Liver (tissue), 9 donors: Measurements from ENCODE around the gene SHB. TPM values are rescaled to one million over a fixed set of nuclear protein-coding genes. Genes with fewer than 3 reads are reported as not detected.
A peak's percentile ranks its signal among the peaks of the same experiment; 100 is the strongest.

ENCODE experiments used
- DNase-seq: peaks from one replicate; pipeline ENCODE4 v3.0.0-alpha.2; 2017; ENCODE audit warnings: low spot score
- H3K27ac ChIP-seq, 2 donors: one replicate each; pipeline ENCODE4 v1.7.0; 2013; ENCODE audit warnings: inconsistent platforms in 2 of 2, low read length in 2 of 2, control low read depth in 1 of 2, low read depth in 1 of 2, mild to moderate bottlenecking in 1 of 2
- H3K27me3 ChIP-seq, 4 donors: one replicate each; pipeline versions ENCODE4 v1.6.1 to v1.7.0; 2013; ENCODE audit warnings: low read length in 3 of 4, inconsistent platforms in 1 of 4, mild to moderate bottlenecking in 1 of 4, moderate library complexity in 1 of 4; ENCODE audit not compliant: control insufficient read depth in 4 of 4, insufficient read depth in 4 of 4
- H3K36me3 ChIP-seq, 4 donors: one replicate each; pipeline versions ENCODE4 v1.6.1 to v1.7.0; 2013; ENCODE audit warnings: low read length in 3 of 4, mild to moderate bottlenecking in 3 of 4, low read depth in 1 of 4, moderate library complexity in 1 of 4; ENCODE audit not compliant: control insufficient read depth in 4 of 4, insufficient read depth in 3 of 4
- H3K4me1 ChIP-seq, 4 donors: one replicate each; pipeline versions ENCODE4 v1.6.1 to v1.7.0; 2013; ENCODE audit warnings: low read length in 3 of 4, mild to moderate bottlenecking in 3 of 4, moderate library complexity in 1 of 4; ENCODE audit not compliant: control insufficient read depth in 4 of 4, insufficient read depth in 4 of 4
- H3K4me3 ChIP-seq, 3 donors: one replicate each; pipeline versions ENCODE4 v1.6.1 to v1.7.0; 2013; ENCODE audit warnings: low read length in 3 of 3, control low read depth in 1 of 3, low read depth in 1 of 3, mild to moderate bottlenecking in 1 of 3
- H3K9ac ChIP-seq, 2 donors: one replicate each; pipeline ENCODE4 v1.7.0; 2013; ENCODE audit warnings: low read length in 2 of 2, mild to moderate bottlenecking in 2 of 2, moderate library complexity in 2 of 2, control low read depth in 1 of 2, low read depth in 1 of 2
- H3K9me3 ChIP-seq, 4 donors: one replicate each; pipeline versions ENCODE4 v1.6.1 to v1.7.0; 2013; ENCODE audit warnings: low read length in 3 of 4; ENCODE audit not compliant: control insufficient read depth in 4 of 4
- EGR1 ChIP-seq, 2 donors: IDR thresholded peaks; 2 replicates each; pipeline ENCODE4 v1.6.1; 2016 to 2018; ENCODE audit warnings: antibody characterized with exemption in 2 of 2, low read depth in 2 of 2
- FOXA1 ChIP-seq: IDR thresholded peaks from 2 replicates; pipeline ENCODE4 v1.6.1; 2016; ENCODE audit warnings: antibody characterized with exemption
- FOXA2 ChIP-seq: IDR thresholded peaks from 2 replicates; pipeline ENCODE4 v1.6.1; 2016; ENCODE audit warnings: antibody characterized with exemption
- GABPA ChIP-seq, 2 donors: IDR thresholded peaks in 1 of 2; conservative IDR thresholded peaks in 1 of 2; 2 replicates each; pipeline ENCODE4 v1.6.1; 2016; ENCODE audit warnings: antibody characterized with exemption in 2 of 2, mild to moderate bottlenecking in 1 of 2, moderate library complexity in 1 of 2
- HNF4A ChIP-seq, 2 donors: conservative IDR thresholded peaks; 2 replicates each; pipeline ENCODE4 v1.6.1; 2016; ENCODE audit warnings: antibody characterized with exemption in 2 of 2, mild to moderate bottlenecking in 2 of 2
- HNF4G ChIP-seq: IDR thresholded peaks from 2 replicates; pipeline ENCODE4 v1.6.1; 2016; ENCODE audit warnings: antibody characterized with exemption
- JUND ChIP-seq, 2 donors: IDR thresholded peaks; 2 replicates each; pipeline ENCODE4 v1.6.1; 2016; ENCODE audit warnings: antibody characterized with exemption in 2 of 2
- NR2F2 ChIP-seq: IDR thresholded peaks from 2 replicates; pipeline ENCODE4 v1.6.1; 2016; ENCODE audit warnings: antibody characterized with exemption
- RAD21 ChIP-seq, 2 donors: IDR thresholded peaks; 2 replicates each; pipeline ENCODE4 v1.6.1; 2016; ENCODE audit warnings: antibody characterized with exemption in 2 of 2, mild to moderate bottlenecking in 2 of 2
- RXRA ChIP-seq, 2 donors: IDR thresholded peaks; 2 replicates each; pipeline ENCODE4 v1.6.1; 2017 to 2018; ENCODE audit warnings: antibody characterized with exemption in 2 of 2, mild to moderate bottlenecking in 1 of 2
- SP1 ChIP-seq: IDR thresholded peaks from 2 replicates; pipeline ENCODE4 v1.6.1; 2018; ENCODE audit warnings: antibody characterized with exemption, mild to moderate bottlenecking
- TAF1 ChIP-seq: conservative IDR thresholded peaks from 2 replicates; pipeline ENCODE4 v1.6.1; 2016; ENCODE audit warnings: antibody characterized with exemption, mild to moderate bottlenecking
- YY1 ChIP-seq: IDR thresholded peaks from 2 replicates; pipeline ENCODE4 v1.6.1; 2016; ENCODE audit warnings: antibody characterized with exemption, mild to moderate bottlenecking
- WGBS: extraction: QIAGEN DNeasy Blood & Tissue Kit; methylation state at CpG from one replicate; pipeline ENCODE4 v1.1.7; 2013; 5-methylcytosine and 5-hydroxymethylcytosine counted together
- polyA plus RNA-seq, 2 donors: library from polyadenylated mRNA; stranded (reverse) in 1 of 2; unstranded in 1 of 2; fragments of 200-250 nt in 1 of 2; fragments of >200 nt in 1 of 2; fragmentation: Nextera tagmentation in 1 of 2; extraction: Ambion mirVana in 1 of 2; gene quantifications; one replicate each; pipeline versions ENCODE4 v1.2.1 to v1.2.3, GENCODE V29; 2013 to 2015
- total RNA-seq, 2 donors: library from RNA; depleted of rRNA; stranded (reverse); fragments of >200 nt; gene quantifications; one replicate each; pipeline ENCODE4 v1.2.3, GENCODE V29; 2014
- TF ChIP-seq, protein P1 (sequence below): fragments of 150-350 bp; IDR thresholded peaks from 2 replicates; pipeline ENCODE4 v1.5.1; 2017; ENCODE audit warnings: improper control_type of control experiment, low read depth, low read length; ENCODE audit not compliant: missing input control
- TF ChIP-seq, protein P2 (sequence below): IDR thresholded peaks from 2 replicates; pipeline ENCODE4 v1.6.1; 2016; ENCODE audit warnings: antibody characterized with exemption
- TF ChIP-seq, protein P3 (sequence below): IDR thresholded peaks from 2 replicates; pipeline ENCODE4 v1.6.1; 2016; ENCODE audit warnings: antibody characterized with exemption
- TF ChIP-seq, protein P4 (sequence below): IDR thresholded peaks from 2 replicates; pipeline ENCODE4 v1.6.1; 2016; ENCODE audit warnings: antibody characterized with exemption, mild to moderate bottlenecking
- TF ChIP-seq, protein P5 (sequence below): IDR thresholded peaks from 2 replicates; pipeline ENCODE4 v1.6.1; 2016; ENCODE audit warnings: antibody characterized with exemption
- donor health status: healthy.
- donor health status: healthy.
- donor health status: healthy.
- donor health status: healthy.
- donor health status: healthy.

The SHB gene
- total and polyA plus RNA-seq, 4 donors: 3.4 to 17.3 (median 7.0) TPM

DNA sequence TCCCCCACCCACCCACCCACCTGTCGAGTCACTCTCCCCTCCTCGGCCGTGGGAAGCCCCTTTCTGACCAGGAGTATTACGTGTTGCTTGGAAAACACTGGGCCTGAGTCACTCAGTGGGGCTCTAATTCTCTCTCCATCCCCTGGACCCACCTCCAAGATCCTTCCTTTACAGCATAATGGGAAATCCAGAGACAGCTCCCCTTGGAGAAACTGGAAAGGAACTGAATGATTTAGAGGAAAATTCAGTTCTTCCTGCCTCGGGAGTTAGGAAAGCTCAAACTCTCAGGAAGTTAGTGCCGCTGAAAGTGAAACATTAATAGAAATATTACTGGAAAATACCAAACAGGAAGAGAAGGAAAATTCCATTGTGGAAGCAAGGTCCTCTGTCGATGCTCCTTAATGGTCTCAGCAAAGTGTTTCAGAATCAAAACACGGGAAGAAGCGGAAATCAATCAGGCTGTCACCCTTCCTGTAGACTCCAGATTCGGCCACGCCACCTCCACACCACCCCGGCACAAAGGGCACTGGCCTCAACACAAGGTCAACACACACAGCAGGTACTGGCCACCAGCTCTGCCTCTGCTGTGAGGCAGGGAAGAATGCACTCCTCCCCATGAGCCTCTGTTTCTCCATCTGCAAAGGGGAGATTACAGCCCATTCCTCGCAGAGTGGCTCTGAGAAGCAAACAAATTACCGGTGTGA lies 9.6 kb downstream of the SHB start:
- DNase-seq: no peak
- H3K9me3 ChIP-seq: no peaks in the 10 kb centered on the region
- H3K9ac ChIP-seq: peak overlapping the region in 1 of 2 donors; percentile 69
- TF ChIP-seq TAF1: no peak
- peak; percentile 30 for TF ChIP-seq HNF4G
- peak; percentile 70 for TF ChIP-seq YY1
- peak; percentile 42 to 53 for TF ChIP-seq RAD21 (IDR thresholded peaks at IDR 0.05)
- TF ChIP-seq, protein P1, sequence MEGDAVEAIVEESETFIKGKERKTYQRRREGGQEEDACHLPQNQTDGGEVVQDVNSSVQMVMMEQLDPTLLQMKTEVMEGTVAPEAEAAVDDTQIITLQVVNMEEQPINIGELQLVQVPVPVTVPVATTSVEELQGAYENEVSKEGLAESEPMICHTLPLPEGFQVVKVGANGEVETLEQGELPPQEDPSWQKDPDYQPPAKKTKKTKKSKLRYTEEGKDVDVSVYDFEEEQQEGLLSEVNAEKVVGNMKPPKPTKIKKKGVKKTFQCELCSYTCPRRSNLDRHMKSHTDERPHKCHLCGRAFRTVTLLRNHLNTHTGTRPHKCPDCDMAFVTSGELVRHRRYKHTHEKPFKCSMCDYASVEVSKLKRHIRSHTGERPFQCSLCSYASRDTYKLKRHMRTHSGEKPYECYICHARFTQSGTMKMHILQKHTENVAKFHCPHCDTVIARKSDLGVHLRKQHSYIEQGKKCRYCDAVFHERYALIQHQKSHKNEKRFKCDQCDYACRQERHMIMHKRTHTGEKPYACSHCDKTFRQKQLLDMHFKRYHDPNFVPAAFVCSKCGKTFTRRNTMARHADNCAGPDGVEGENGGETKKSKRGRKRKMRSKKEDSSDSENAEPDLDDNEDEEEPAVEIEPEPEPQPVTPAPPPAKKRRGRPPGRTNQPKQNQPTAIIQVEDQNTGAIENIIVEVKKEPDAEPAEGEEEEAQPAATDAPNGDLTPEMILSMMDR: no peak
- TF ChIP-seq, protein P2, sequence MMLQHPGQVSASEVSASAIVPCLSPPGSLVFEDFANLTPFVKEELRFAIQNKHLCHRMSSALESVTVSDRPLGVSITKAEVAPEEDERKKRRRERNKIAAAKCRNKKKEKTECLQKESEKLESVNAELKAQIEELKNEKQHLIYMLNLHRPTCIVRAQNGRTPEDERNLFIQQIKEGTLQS: no peak
- TF ChIP-seq, protein P3, sequence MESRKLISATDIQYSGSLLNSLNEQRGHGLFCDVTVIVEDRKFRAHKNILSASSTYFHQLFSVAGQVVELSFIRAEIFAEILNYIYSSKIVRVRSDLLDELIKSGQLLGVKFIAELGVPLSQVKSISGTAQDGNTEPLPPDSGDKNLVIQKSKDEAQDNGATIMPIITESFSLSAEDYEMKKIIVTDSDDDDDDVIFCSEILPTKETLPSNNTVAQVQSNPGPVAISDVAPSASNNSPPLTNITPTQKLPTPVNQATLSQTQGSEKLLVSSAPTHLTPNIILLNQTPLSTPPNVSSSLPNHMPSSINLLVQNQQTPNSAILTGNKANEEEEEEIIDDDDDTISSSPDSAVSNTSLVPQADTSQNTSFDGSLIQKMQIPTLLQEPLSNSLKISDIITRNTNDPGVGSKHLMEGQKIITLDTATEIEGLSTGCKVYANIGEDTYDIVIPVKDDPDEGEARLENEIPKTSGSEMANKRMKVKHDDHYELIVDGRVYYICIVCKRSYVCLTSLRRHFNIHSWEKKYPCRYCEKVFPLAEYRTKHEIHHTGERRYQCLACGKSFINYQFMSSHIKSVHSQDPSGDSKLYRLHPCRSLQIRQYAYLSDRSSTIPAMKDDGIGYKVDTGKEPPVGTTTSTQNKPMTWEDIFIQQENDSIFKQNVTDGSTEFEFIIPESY: no peak
- peak; percentile 89 for TF ChIP-seq SP1
- TF ChIP-seq RXRA (IDR thresholded peaks at IDR 0.05): peak; percentile 98 to 99
- TF ChIP-seq NR2F2: peak; percentile 90
- TF ChIP-seq JUND (IDR thresholded peaks at IDR 0.05): peak in 1 of 2 donors; percentile 58
- peak; percentile 74 for TF ChIP-seq FOXA2
- peak; percentile 69 to 86 for TF ChIP-seq HNF4A (conservative IDR thresholded peaks at IDR 0.05)
- TF ChIP-seq, protein P4, sequence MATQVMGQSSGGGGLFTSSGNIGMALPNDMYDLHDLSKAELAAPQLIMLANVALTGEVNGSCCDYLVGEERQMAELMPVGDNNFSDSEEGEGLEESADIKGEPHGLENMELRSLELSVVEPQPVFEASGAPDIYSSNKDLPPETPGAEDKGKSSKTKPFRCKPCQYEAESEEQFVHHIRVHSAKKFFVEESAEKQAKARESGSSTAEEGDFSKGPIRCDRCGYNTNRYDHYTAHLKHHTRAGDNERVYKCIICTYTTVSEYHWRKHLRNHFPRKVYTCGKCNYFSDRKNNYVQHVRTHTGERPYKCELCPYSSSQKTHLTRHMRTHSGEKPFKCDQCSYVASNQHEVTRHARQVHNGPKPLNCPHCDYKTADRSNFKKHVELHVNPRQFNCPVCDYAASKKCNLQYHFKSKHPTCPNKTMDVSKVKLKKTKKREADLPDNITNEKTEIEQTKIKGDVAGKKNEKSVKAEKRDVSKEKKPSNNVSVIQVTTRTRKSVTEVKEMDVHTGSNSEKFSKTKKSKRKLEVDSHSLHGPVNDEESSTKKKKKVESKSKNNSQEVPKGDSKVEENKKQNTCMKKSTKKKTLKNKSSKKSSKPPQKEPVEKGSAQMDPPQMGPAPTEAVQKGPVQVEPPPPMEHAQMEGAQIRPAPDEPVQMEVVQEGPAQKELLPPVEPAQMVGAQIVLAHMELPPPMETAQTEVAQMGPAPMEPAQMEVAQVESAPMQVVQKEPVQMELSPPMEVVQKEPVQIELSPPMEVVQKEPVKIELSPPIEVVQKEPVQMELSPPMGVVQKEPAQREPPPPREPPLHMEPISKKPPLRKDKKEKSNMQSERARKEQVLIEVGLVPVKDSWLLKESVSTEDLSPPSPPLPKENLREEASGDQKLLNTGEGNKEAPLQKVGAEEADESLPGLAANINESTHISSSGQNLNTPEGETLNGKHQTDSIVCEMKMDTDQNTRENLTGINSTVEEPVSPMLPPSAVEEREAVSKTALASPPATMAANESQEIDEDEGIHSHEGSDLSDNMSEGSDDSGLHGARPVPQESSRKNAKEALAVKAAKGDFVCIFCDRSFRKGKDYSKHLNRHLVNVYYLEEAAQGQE: peak; percentile 28
- TF ChIP-seq FOXA1: peak; percentile 49
- peak; percentile 22 to 68 for TF ChIP-seq GABPA (IDR thresholded peaks at IDR 0.05 in 1 of 2, conservative IDR thresholded peaks at IDR 0.05 in 1 of 2)
- no peak for TF ChIP-seq EGR1 (IDR thresholded peaks at IDR 0.05; ENCODE audit: low read depth in 2 of 2)
- TF ChIP-seq, protein P5, sequence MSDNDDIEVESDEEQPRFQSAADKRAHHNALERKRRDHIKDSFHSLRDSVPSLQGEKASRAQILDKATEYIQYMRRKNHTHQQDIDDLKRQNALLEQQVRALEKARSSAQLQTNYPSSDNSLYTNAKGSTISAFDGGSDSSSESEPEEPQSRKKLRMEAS: peak; percentile 59
- peaks cover 35 to 82% (median 74%) of the 10 kb centered on the region in 4 donors for H3K4me1 ChIP-seq
- H3K4me3 ChIP-seq: peak overlapping the region; percentile 23 to 31 (median 29)
- WGBS: 30% methylated on average over 14 of the region's 14 CpGs
- no peaks in the 10 kb centered on the region for H3K27me3 ChIP-seq
- peak overlapping the region; percentile 81 to 88 for H3K27ac ChIP-seq
- peaks cover 0 to 2% (median 0%) of the 10 kb centered on the region in 4 donors for H3K36me3 ChIP-seq
